Measurements from ENCODE around the gene RPAP2.

RPAP2 gene

DNA sequence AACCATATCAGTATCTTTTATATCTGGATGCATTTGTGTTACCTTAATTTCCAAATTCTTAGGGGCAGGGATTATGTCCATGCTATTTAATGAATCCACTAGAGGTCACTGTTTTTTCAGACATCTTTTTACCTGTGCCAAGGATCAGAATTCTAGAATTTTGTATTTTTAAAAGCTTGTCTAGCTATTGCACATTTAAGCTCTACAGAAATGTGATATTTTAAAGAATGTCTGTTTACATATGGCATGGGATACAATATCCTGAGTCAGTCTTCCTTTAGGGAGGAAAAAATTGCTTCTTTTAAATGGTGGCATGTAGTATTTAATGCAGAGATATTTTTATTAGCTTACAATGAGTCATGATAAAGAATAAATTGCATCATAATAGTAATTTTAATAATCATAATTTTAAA lies 11.3 kb downstream of the RPAP2 start:
- Histone ChIP-seq H3K4me3 (ENCODE audit: low read depth, low read length) (no peak overlapping the region), H3K36me3 (ENCODE audit: control insufficient read depth in 2 of 2, insufficient read depth in 1 of 2, low read length in 2 of 2) (peaks cover 50 to 73% of the 10 kb centered on the region in 2 experiments), H3K9me3 (ENCODE audit: control insufficient read depth, insufficient read depth, low read depth, low read length) (no peaks in the 10 kb centered on the region), H3K4me1 (ENCODE audit: control insufficient read depth, insufficient read depth, low read length) (no peaks in the 10 kb centered on the region), H3K27ac (ENCODE audit: extremely low read depth, low read depth, low read length) (no peak overlapping the region)
- TF ChIP-seq, protein P1, sequence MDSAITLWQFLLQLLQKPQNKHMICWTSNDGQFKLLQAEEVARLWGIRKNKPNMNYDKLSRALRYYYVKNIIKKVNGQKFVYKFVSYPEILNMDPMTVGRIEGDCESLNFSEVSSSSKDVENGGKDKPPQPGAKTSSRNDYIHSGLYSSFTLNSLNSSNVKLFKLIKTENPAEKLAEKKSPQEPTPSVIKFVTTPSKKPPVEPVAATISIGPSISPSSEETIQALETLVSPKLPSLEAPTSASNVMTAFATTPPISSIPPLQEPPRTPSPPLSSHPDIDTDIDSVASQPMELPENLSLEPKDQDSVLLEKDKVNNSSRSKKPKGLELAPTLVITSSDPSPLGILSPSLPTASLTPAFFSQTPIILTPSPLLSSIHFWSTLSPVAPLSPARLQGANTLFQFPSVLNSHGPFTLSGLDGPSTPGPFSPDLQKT (IDR thresholded peaks at IDR 0.05; ENCODE audit: borderline replicate concordance, low read depth, low read length): no peak
- TF ChIP-seq ZNF654 (tag by site-specific recombination; IDR thresholded peaks at IDR 0.05; ENCODE audit: low read depth): peak; percentile 63
- ChIA-PET CTCF (interaction anchor here (0.6 to 2.2 kb wide), 29 partner anchors 9 to 809 kb away, joined by 3 to 11 read pairs (median 3); partner anchors contain the start of genes GLMN, RPAP2 and RPL5), POLR2A (interaction anchor here (0.8 kb wide), 1 partner anchor 287 kb away, joined by 3 read pairs; no protein-coding TSS in a partner anchor)

DNA sequence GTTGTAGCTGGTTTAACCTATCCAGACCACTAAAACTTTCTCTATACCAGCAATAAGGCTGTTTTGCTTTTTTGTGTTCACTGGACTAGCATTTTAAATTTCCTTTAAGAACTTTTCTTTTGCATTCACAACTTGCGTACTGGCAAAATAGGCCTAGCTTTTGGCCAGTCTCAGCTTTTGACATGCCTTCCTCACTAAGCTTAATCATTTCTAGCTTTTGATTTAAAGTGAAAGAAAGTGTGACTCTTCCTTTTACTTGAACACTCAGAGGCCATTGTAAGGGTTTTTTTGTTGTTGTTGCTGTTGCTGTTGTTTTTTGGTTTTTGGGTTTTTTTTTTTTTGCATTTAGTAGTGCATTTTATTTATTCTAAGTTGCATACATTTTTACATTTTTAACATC lies 15.2 kb downstream of the RPAP2 start:
- no peaks in the 10 kb centered on the region for H3K9me3 ChIP-seq (ENCODE audit: control insufficient read depth, insufficient read depth, low read depth, low read length)
- no peak for TF ChIP-seq ZSCAN23 (tag by site-specific recombination; IDR thresholded peaks at IDR 0.05)
- TF ChIP-seq ZFP41 (tag by site-specific recombination; IDR thresholded peaks at IDR 0.05; ENCODE audit: borderline replicate concordance): no peak
- no peak for TF ChIP-seq ZNF768 (tag by site-specific recombination; IDR thresholded peaks at IDR 0.05)
- no peak for TF ChIP-seq ZNF416 (tag by site-specific recombination; IDR thresholded peaks at IDR 0.05)
- TF ChIP-seq, protein P2, sequence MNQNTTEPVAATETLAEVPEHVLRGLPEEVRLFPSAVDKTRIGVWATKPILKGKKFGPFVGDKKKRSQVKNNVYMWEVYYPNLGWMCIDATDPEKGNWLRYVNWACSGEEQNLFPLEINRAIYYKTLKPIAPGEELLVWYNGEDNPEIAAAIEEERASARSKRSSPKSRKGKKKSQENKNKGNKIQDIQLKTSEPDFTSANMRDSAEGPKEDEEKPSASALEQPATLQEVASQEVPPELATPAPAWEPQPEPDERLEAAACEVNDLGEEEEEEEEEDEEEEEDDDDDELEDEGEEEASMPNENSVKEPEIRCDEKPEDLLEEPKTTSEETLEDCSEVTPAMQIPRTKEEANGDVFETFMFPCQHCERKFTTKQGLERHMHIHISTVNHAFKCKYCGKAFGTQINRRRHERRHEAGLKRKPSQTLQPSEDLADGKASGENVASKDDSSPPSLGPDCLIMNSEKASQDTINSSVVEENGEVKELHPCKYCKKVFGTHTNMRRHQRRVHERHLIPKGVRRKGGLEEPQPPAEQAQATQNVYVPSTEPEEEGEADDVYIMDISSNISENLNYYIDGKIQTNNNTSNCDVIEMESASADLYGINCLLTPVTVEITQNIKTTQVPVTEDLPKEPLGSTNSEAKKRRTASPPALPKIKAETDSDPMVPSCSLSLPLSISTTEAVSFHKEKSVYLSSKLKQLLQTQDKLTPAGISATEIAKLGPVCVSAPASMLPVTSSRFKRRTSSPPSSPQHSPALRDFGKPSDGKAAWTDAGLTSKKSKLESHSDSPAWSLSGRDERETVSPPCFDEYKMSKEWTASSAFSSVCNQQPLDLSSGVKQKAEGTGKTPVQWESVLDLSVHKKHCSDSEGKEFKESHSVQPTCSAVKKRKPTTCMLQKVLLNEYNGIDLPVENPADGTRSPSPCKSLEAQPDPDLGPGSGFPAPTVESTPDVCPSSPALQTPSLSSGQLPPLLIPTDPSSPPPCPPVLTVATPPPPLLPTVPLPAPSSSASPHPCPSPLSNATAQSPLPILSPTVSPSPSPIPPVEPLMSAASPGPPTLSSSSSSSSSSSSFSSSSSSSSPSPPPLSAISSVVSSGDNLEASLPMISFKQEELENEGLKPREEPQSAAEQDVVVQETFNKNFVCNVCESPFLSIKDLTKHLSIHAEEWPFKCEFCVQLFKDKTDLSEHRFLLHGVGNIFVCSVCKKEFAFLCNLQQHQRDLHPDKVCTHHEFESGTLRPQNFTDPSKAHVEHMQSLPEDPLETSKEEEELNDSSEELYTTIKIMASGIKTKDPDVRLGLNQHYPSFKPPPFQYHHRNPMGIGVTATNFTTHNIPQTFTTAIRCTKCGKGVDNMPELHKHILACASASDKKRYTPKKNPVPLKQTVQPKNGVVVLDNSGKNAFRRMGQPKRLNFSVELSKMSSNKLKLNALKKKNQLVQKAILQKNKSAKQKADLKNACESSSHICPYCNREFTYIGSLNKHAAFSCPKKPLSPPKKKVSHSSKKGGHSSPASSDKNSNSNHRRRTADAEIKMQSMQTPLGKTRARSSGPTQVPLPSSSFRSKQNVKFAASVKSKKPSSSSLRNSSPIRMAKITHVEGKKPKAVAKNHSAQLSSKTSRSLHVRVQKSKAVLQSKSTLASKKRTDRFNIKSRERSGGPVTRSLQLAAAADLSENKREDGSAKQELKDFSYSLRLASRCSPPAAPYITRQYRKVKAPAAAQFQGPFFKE (tag by site-specific recombination; IDR thresholded peaks at IDR 0.05; ENCODE audit: borderline replicate concordance): no peak
- no peak for TF ChIP-seq GLI4 (tag by site-specific recombination; IDR thresholded peaks at IDR 0.05)
- TF ChIP-seq OVOL3 (tag by site-specific recombination; IDR thresholded peaks at IDR 0.05): no peak
- no peak for TF ChIP-seq ZBTB20 (tag by site-specific recombination; IDR thresholded peaks at IDR 0.05)
- CTCF ChIA-PET: interaction anchor here (0.6 kb wide), 1 partner anchor 298 kb away, joined by 3 read pairs; no protein-coding TSS in a partner anchor
- H3K4me3 ChIP-seq (ENCODE audit: low read depth, low read length): no peak overlapping the region
- POLR2A ChIA-PET: no interaction called here
- no peak overlapping the region for H3K27ac ChIP-seq (ENCODE audit: extremely low read depth, low read depth, low read length)
- H3K36me3 ChIP-seq (ENCODE audit: control insufficient read depth in 2 of 2, insufficient read depth in 1 of 2, low read length in 2 of 2): peaks cover 20 to 46% of the 10 kb centered on the region in 2 experiments; a peak in 2 of 3 replicates
- H3K4me1 ChIP-seq (ENCODE audit: control insufficient read depth, insufficient read depth, low read length): no peaks in the 10 kb centered on the region

- Histone ChIP-seq H3K9me3 (ENCODE audit: control insufficient read depth, insufficient read depth, low read depth, low read length) (no peaks in the 10 kb centered on the region), H3K4me1 (ENCODE audit: control insufficient read depth, insufficient read depth, low read length) (no peaks in the 10 kb centered on the region), H3K4me3 (ENCODE audit: low read depth, low read length) (no peak overlapping the region), H3K36me3 (ENCODE audit: control insufficient read depth in 2 of 2, insufficient read depth in 1 of 2, low read length in 2 of 2) (peaks cover 26 to 47% of the 10 kb centered on the region in 2 experiments), H3K27ac (ENCODE audit: extremely low read depth, low read depth, low read length) (no peak overlapping the region)
- ChIA-PET CTCF (interaction anchor here (0.6 kb wide), 1 partner anchor 99 kb away, joined by 3 read pairs; no protein-coding TSS in a partner anchor), POLR2A (no interaction called here)
- TF ChIP-seq ZNF658 (tag by site-specific recombination; IDR thresholded peaks at IDR 0.05): no peak
- no peak for TF ChIP-seq ZNF423 (tag by site-specific recombination; IDR thresholded peaks at IDR 0.05)
- no peak for TF ChIP-seq ZNF133 (tag by site-specific recombination; IDR thresholded peaks at IDR 0.05)
- no peak for TF ChIP-seq KLF10 (tag by site-specific recombination; IDR thresholded peaks at IDR 0.05)
- TF ChIP-seq RBAK (tag by site-specific recombination; IDR thresholded peaks at IDR 0.05): no peak
- TF ChIP-seq ZNF335 (tag by site-specific recombination; conservative IDR thresholded peaks at IDR 0.05): no peak
- TF ChIP-seq, protein P3, sequence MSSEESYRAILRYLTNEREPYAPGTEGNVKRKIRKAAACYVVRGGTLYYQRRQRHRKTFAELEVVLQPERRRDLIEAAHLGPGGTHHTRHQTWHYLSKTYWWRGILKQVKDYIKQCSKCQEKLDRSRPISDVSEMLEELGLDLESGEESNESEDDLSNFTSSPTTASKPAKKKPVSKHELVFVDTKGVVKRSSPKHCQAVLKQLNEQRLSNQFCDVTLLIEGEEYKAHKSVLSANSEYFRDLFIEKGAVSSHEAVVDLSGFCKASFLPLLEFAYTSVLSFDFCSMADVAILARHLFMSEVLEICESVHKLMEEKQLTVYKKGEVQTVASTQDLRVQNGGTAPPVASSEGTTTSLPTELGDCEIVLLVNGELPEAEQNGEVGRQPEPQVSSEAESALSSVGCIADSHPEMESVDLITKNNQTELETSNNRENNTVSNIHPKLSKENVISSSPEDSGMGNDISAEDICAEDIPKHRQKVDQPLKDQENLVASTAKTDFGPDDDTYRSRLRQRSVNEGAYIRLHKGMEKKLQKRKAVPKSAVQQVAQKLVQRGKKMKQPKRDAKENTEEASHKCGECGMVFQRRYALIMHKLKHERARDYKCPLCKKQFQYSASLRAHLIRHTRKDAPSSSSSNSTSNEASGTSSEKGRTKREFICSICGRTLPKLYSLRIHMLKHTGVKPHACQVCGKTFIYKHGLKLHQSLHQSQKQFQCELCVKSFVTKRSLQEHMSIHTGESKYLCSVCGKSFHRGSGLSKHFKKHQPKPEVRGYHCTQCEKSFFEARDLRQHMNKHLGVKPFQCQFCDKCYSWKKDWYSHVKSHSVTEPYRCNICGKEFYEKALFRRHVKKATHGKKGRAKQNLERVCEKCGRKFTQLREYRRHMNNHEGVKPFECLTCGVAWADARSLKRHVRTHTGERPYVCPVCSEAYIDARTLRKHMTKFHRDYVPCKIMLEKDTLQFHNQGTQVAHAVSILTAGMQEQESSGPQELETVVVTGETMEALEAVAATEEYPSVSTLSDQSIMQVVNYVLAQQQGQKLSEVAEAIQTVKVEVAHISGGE (tag by site-specific recombination; conservative IDR thresholded peaks at IDR 0.05; ENCODE audit: low read depth): no peak
- TF ChIP-seq ZBTB17 (tag by site-specific recombination; IDR thresholded peaks at IDR 0.05): no peak
- no peak for TF ChIP-seq YY1 (tag by site-specific recombination; IDR thresholded peaks at IDR 0.05)
- no peak for TF ChIP-seq GLI2 (tag by site-specific recombination; IDR thresholded peaks at IDR 0.05; ENCODE audit: borderline replicate concordance, low read depth)
- no peak for TF ChIP-seq ZNF792 (tag by site-specific recombination; IDR thresholded peaks at IDR 0.05)
Measured at GRCh38 chr1:92315766-92316599, 17.1 kb downstream of the RPAP2 start.

All from HEK293 (cell line).